Psoas muscle (tissue), 8 donors: Measurements from ENCODE around the gene SLC4A3. TPM values are rescaled to one million over a fixed set of nuclear protein-coding genes. Genes with fewer than 3 reads are reported as not detected.
"Not testable (repeated sequence)": the region's sequence is repeated elsewhere in the genome, so short reads cannot be mapped to it uniquely, and the experiment has no call there.

ENCODE experiments used
- ATAC-seq, 4 donors: fragments of 200-7000 bp; cut with Tn5 transposase; one replicate each; pipeline ENCODE4 v1.9.1; 2020; ENCODE audit warnings: moderate library complexity in 3 of 4, mild to moderate bottlenecking in 2 of 4
- DNase-seq, 2 donors: peaks; one replicate each; pipeline ENCODE4 v3.0.0-alpha.2; 2020
- H3K27ac ChIP-seq: fragments of 200-600 bp; one replicate; pipeline ENCODE4 v1.8.0; 2022
- H3K27me3 ChIP-seq, 3 donors: fragments of 200-600 bp in 1 of 3; one replicate each; pipeline versions ENCODE4 v1.6.1 to v1.8.0; 2013 to 2022; ENCODE audit warnings: low read length in 2 of 3, mild to moderate bottlenecking in 2 of 3, moderate library complexity in 1 of 3; ENCODE audit not compliant: insufficient read depth in 3 of 3
- H3K36me3 ChIP-seq, 2 donors: fragments of 200-600 bp in 1 of 2; one replicate each; pipeline versions ENCODE4 v1.6.1 to v1.8.0; 2013 to 2022; ENCODE audit warnings: low read depth in 1 of 2, mild to moderate bottlenecking in 1 of 2, moderate library complexity in 1 of 2; ENCODE audit not compliant: insufficient read depth in 1 of 2
- H3K4me1 ChIP-seq: fragments of 200-600 bp; one replicate; pipeline ENCODE4 v1.8.0; 2022
- H3K4me3 ChIP-seq: fragments of 200-600 bp; one replicate; pipeline ENCODE4 v1.8.0; 2022; ENCODE audit warnings: mild to moderate bottlenecking
- H3K9me3 ChIP-seq: fragments of 200-600 bp; one replicate; pipeline ENCODE4 v1.8.0; 2022
- WGBS, 3 donors: extraction: QIAGEN DNeasy Blood & Tissue Kit; methylation state at CpG; one replicate each; pipeline versions ENCODE4 v1.1.6 to v1.1.7; 2013; 5-methylcytosine and 5-hydroxymethylcytosine counted together
- intact Hi-C, 2 donors: fragments of 100-400 bp; cut with DNase I; formaldehyde crosslinking; loops; one replicate each; pipeline versions ENCODE4 v1.11.0 to v1.14.2; 2022
- polyA plus RNA-seq, 3 donors: library from polyadenylated mRNA; stranded (reverse); fragments of 200-250 nt; gene quantifications; one replicate each; pipeline ENCODE4 v1.2.3, GENCODE V29; 2013
- total RNA-seq, 4 donors: library from RNA; stranded (reverse); fragmentation: NEBNext Ultra II Directional in 2 of 4; extraction: Animal tissue kit (Norgen Biotek cat#: 25700) in 2 of 4; gene quantifications; one replicate each; pipeline versions ENCODE4 v1.2.1 to v1.2.4, GENCODE V29; 2021 to 2023
- TF ChIP-seq, protein P1 (sequence below): fragments of 200-600 bp; IDR thresholded peaks from one replicate; pipeline ENCODE4 v1.8.0; 2022; ENCODE audit warnings: antibody characterized with exemption
- donor health status: healthy with polysubstance abuse.
- donor health status: DM: no; HTN: no; CAD: no; lungs with moderate emphysema.
- donor health status: Bipolar disorder and iron deficiency.
- donor health status: healthy.
- donor health status: DM: yes; HTN: yes; CAD: no.
- donor health status: DM: no; HTN: no; CAD: no.
- donor health status: DM: no; HTN: no; CAD: no.
- donor health status: DM: yes; HTN: yes; CAD: no.

The SLC4A3 gene
- total and polyA plus RNA-seq, 7 donors, result 0.40 to 1.4 (median 0.60) TPM

DNA sequence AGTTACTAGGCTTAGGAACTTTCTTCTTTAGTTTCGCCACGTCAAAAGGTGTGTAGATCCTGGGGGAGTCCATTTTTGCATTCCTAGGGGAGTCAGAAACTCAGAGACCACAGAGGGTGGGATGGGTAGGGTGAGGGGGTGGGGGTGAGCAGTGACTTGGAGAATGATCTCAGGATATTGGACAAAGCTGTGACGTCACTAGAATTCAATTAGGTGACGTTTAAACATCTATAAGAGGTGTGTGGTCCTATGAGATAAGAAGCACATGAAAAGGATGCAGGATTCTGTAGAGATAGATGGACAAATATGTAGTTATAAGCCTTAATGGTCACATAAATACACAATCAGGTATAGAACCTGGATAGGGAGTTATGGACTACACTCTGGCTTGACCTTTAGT is 21.5 kb downstream of the SLC4A3 start:
- intact Hi-C loops, result no loop called here
- TF ChIP-seq, protein P1, sequence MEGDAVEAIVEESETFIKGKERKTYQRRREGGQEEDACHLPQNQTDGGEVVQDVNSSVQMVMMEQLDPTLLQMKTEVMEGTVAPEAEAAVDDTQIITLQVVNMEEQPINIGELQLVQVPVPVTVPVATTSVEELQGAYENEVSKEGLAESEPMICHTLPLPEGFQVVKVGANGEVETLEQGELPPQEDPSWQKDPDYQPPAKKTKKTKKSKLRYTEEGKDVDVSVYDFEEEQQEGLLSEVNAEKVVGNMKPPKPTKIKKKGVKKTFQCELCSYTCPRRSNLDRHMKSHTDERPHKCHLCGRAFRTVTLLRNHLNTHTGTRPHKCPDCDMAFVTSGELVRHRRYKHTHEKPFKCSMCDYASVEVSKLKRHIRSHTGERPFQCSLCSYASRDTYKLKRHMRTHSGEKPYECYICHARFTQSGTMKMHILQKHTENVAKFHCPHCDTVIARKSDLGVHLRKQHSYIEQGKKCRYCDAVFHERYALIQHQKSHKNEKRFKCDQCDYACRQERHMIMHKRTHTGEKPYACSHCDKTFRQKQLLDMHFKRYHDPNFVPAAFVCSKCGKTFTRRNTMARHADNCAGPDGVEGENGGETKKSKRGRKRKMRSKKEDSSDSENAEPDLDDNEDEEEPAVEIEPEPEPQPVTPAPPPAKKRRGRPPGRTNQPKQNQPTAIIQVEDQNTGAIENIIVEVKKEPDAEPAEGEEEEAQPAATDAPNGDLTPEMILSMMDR, result no peak
- Histone ChIP-seq H3K4me3 (no peak overlapping the region), H3K27me3 (no peaks in the 10 kb centered on the region), H3K9me3 (no peaks in the 10 kb centered on the region), H3K27ac (no peak overlapping the region), H3K4me1 (peaks cover 16% of the 10 kb centered on the region), H3K36me3 (no peaks in the 10 kb centered on the region)
- 83 to 91% (median 89%) methylated on average over 4 of the region's 4 CpGs for WGBS, 3 donors
- ATAC-seq, result no peak
- DNase-seq, result no peak

- H3K27me3 ChIP-seq, result no peaks in the 10 kb centered on the region
- intact Hi-C loops, result no loop called here
- TF ChIP-seq, protein P1, result no peak
Measured at GRCh38 chr2:219650426-219651248, 23.2 kb downstream of the SLC4A3 start.

DNA sequence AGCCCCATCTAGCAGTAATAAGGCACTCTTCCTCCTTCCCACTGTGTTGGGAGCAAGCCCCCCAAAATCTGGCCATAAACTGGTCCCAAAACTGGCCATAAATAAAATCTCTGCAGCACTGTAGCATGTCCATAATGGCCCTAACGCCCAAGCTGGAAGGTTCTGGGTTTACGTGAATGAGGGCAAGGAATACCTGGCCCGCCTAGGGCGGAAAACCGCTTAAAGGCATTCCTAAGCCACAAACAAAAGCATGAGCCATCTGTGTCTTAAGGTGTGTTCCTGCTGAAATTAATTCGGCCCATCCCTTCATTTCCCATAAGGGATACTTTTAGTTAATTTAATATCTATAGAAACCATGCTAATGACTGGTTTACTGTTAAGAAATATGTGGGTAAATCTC is 24.2 kb downstream of the SLC4A3 start:
- H3K4me1 ChIP-seq, DNase-seq, intact Hi-C loops, H3K4me3 ChIP-seq, H3K36me3 ChIP-seq, H3K27me3 ChIP-seq, H3K27ac ChIP-seq, ATAC-seq, H3K9me3 ChIP-seq: not testable (repeated sequence)
- 79 to 85% (median 80%) methylated on average over 6 of the region's 6 CpGs for WGBS, 3 donors

More at GRCh38 chr2:219650426-219651248, 23.2 kb downstream of the SLC4A3 start:
- 62 to 66% (median 64%) methylated on average over 8 of the region's 8 CpGs for WGBS, 3 donors
- no peak overlapping the region for H3K27ac ChIP-seq
- H3K4me1 ChIP-seq, result peaks cover 3% of the 10 kb centered on the region
- no peaks in the 10 kb centered on the region for H3K36me3 ChIP-seq
- no peak overlapping the region for H3K4me3 ChIP-seq
- H3K9me3 ChIP-seq, result no peaks in the 10 kb centered on the region
- no peak for ATAC-seq
- no peak for DNase-seq

GRCh38 chr2:219656526-219656925 is 29.1 kb downstream of the SLC4A3 start:
- DNase-seq, result no peak
- no peak for ATAC-seq
- Histone ChIP-seq H3K36me3 (no peaks in the 10 kb centered on the region), H3K27ac (no peak overlapping the region), H3K4me3 (no peak overlapping the region), H3K4me1 (no peaks in the 10 kb centered on the region), H3K27me3 (no peaks in the 10 kb centered on the region), H3K9me3 (no peaks in the 10 kb centered on the region)
- TF ChIP-seq, protein P1, result no peak
- 97 to 98% (median 97%) methylated on average over 1 of the region's 1 CpG for WGBS, 3 donors
- intact Hi-C loops, result no loop called here

GRCh38 chr2:219658196-219658846 is 30.9 kb downstream of the SLC4A3 start:
- TF ChIP-seq, protein P1, result no peak
- no peaks in the 10 kb centered on the region for H3K9me3 ChIP-seq
- WGBS, 3 donors, result 58 to 60% (median 59%) methylated on average over 7 of the region's 7 CpGs
- no peaks in the 10 kb centered on the region for H3K4me1 ChIP-seq
- no peak overlapping the region for H3K27ac ChIP-seq
- ATAC-seq, result no peak
- no peaks in the 10 kb centered on the region for H3K36me3 ChIP-seq
- intact Hi-C loops, result no loop called here
- no peaks in the 10 kb centered on the region for H3K27me3 ChIP-seq
- H3K4me3 ChIP-seq, result no peak overlapping the region
- DNase-seq, result no peak
